Right lobe of liver (tissue), 4 donors: ENCODE results near the gene KCNJ6.

Experiments used
- POLR2A ChIP-seq: fragments of 450-650 bp; IDR thresholded peaks from one replicate; pipeline ENCODE4 v1.6.1; 2017; ENCODE audit warnings: antibody characterized with exemption, mild to moderate bottlenecking
- TF ChIP-seq, protein P1 (sequence below), 4 donors: fragments of 200-600 bp in 3 of 4; fragments of 450-650 bp in 1 of 4; IDR thresholded peaks; one replicate each; pipeline versions ENCODE4 v1.5.1 to v1.8.0; 2016 to 2022; ENCODE audit warnings: antibody characterized with exemption in 4 of 4, mild to moderate bottlenecking in 2 of 4
- donor health status: DM: no; HTN: no; CAD: no.
- donor health status: DM: no; HTN: no; CAD: no.
- donor health status: DM: no; HTN: yes; CAD: no.

DNA sequence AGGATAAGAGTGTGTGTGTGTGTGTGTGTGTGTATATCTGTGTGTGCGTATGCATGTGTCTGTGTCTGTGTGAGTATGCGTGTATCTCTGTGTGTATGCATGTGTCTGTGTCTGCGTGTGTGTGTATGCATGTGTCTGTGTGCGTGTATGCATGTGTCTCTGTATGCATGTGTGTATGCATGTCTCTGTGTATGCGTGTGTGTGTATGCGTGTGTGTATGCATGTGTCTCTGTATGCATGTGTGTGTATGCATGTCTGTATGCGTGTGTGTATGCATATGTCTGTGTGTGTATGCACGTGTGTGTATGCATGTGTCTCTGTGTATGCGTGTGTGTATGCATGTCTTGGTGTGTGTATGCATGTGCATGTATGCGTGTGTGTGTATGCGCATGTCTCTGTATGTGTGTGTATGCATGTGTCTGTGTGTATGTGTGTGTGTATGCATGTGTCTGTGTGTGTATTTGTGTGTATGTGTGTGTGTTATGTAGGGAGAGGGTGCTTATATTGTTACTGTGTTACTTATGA, 301.8 kb downstream of the KCNJ6 start:
- TF ChIP-seq, protein P1, sequence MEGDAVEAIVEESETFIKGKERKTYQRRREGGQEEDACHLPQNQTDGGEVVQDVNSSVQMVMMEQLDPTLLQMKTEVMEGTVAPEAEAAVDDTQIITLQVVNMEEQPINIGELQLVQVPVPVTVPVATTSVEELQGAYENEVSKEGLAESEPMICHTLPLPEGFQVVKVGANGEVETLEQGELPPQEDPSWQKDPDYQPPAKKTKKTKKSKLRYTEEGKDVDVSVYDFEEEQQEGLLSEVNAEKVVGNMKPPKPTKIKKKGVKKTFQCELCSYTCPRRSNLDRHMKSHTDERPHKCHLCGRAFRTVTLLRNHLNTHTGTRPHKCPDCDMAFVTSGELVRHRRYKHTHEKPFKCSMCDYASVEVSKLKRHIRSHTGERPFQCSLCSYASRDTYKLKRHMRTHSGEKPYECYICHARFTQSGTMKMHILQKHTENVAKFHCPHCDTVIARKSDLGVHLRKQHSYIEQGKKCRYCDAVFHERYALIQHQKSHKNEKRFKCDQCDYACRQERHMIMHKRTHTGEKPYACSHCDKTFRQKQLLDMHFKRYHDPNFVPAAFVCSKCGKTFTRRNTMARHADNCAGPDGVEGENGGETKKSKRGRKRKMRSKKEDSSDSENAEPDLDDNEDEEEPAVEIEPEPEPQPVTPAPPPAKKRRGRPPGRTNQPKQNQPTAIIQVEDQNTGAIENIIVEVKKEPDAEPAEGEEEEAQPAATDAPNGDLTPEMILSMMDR (IDR thresholded peaks at IDR 0.05), result no peak
- TF ChIP-seq POLR2A, result no peak
